Renal cortex interstitium (tissue), 11 donors: ENCODE data around the gene B4GAT1. TPM values are rescaled to one million over a fixed set of nuclear protein-coding genes. Genes with fewer than 3 reads are reported as not detected.
"Not testable (repeated sequence)": the region's sequence is repeated elsewhere in the genome, so short reads cannot be mapped to it uniquely, and the experiment has no call there.

Experiments used
- DNase-seq, 11 donors: peaks; one replicate each; pipeline ENCODE4 v3.0.0-alpha.2; 2013; ENCODE audit warnings: low read depth in 9 of 11, low spot score in 4 of 11; ENCODE audit errors: extremely low read depth in 1 of 11
- polyA plus RNA-seq, 3 donors: library from polyadenylated mRNA; unstranded; fragments of 120-200 nt; gene quantifications; one replicate each; pipeline ENCODE4 v1.2.1, GENCODE V29; 2013; ENCODE audit not compliant: insufficient read length in 3 of 3

Gene B4GAT1
- polyA plus RNA-seq, 3 donors = 47.9 to 56.7 (median 51.3) TPM

GRCh38 chr11:66315498-66315885, 31.9 kb downstream of the B4GAT1 start:
- DNase-seq = no peak

- no peak for DNase-seq
Measured at GRCh38 chr11:66314561-66315497, 32.6 kb downstream of the B4GAT1 start.

- no peak for DNase-seq
Measured at GRCh38 chr11:66314186-66314501, 33.3 kb downstream of the B4GAT1 start.

GRCh38 chr11:66313321-66314185, 33.9 kb downstream of the B4GAT1 start:
- DNase-seq = peak in 5 of 11 donors; percentile 66 to 82 (median 74)

GRCh38 chr11:66312549-66313320, 34.7 kb downstream of the B4GAT1 start:
- DNase-seq = peak in 10 of 11 donors; percentile 91 to 98 (median 97)

- DNase-seq = peak in 10 of 11 donors; percentile 79 to 89 (median 87)
Measured at GRCh38 chr11:66311965-66312548, 35.4 kb downstream of the B4GAT1 start.

- DNase-seq = no peak
Measured at GRCh38 chr11:66311470-66311964, 35.9 kb downstream of the B4GAT1 start.

- DNase-seq = not testable (repeated sequence)
Measured at GRCh38 chr11:66310803-66311440, 36.5 kb downstream of the B4GAT1 start.

- DNase-seq = no peak
Measured at GRCh38 chr11:66310324-66310723, 37.1 kb downstream of the B4GAT1 start.

- no peak for DNase-seq
Measured at GRCh38 chr11:66309475-66309874, 38.0 kb downstream of the B4GAT1 start.

GRCh38 chr11:66302656-66303055, 44.8 kb downstream of the B4GAT1 start:
- DNase-seq = no peak

- no peak for DNase-seq
Measured at GRCh38 chr11:66299186-66299585, 48.2 kb downstream of the B4GAT1 start.

- DNase-seq = no peak
Measured at GRCh38 chr11:66297610-66298009, 49.8 kb downstream of the B4GAT1 start.

Other genes with a start within 250 kb of the B4GAT1 start
- gene KLC2, start 89.9 kb downstream of the B4GAT1 start, polyA plus RNA-seq = 10 to 100 TPM; 18.5 to 29.5 (median 27.7) TPM
- 100 to 1,000 TPM; 106 to 142 (median 126) TPM for gene RAB1B, start 79.0 kb downstream of the B4GAT1 start, polyA plus RNA-seq
- 1 to 10 TPM; 1.9 to 3.8 (median 3.7) TPM for gene CNIH2, start 69.5 kb downstream of the B4GAT1 start, polyA plus RNA-seq
- 10 to 100 TPM; 43.3 to 61.5 (median 57.3) TPM for gene YIF1A, start 58.5 kb downstream of the B4GAT1 start, polyA plus RNA-seq
- gene TMEM151A, start 55.7 kb downstream of the B4GAT1 start, polyA plus RNA-seq = under 1 TPM in 2 of 3 donors, not detected in 1; 0.07 to 0.09 TPM
- 10 to 100 TPM; 56.2 to 88.4 (median 60.0) TPM for gene CD248, start 30.6 kb downstream of the B4GAT1 start, polyA plus RNA-seq
- 1 to 10 TPM; 1.9 to 3.6 (median 2.8) TPM for gene RIN1, start 11.2 kb downstream of the B4GAT1 start, polyA plus RNA-seq
- gene BRMS1, start 2.5 kb downstream of the B4GAT1 start, polyA plus RNA-seq = 10 to 100 TPM; 27.0 to 35.4 (median 32.8) TPM
- gene SLC29A2, start 24.1 kb upstream of the B4GAT1 start, polyA plus RNA-seq = 10 to 100 TPM; 18.0 to 24.8 (median 22.0) TPM
- under 1 TPM; 0.09 to 0.50 (median 0.30) TPM for gene NPAS4, start 73.4 kb upstream of the B4GAT1 start, polyA plus RNA-seq
- 10 to 100 TPM; 68.5 to 82.4 (median 73.3) TPM for gene MRPL11, start 91.2 kb upstream of the B4GAT1 start, polyA plus RNA-seq
- gene PELI3, start 119.3 kb upstream of the B4GAT1 start, polyA plus RNA-seq = 1 to 10 TPM; 4.1 to 6.3 (median 5.9) TPM
- 10 to 100 TPM; 20.0 to 26.1 (median 23.6) TPM for gene DPP3, start 132.8 kb upstream of the B4GAT1 start, polyA plus RNA-seq
- gene BBS1, start 163.0 kb upstream of the B4GAT1 start, polyA plus RNA-seq = 10 to 100 TPM; 71.3 to 92.4 (median 71.7) TPM
- 10 to 100 TPM in 1 of 3 donors, 1 to 10 TPM in 2; 6.3 to 10.6 (median 9.2) TPM for gene ZDHHC24, start 198.4 kb upstream of the B4GAT1 start, polyA plus RNA-seq
- under 1 TPM; 0.38 to 0.56 (median 0.49) TPM for gene ACTN3, start 199.3 kb upstream of the B4GAT1 start, polyA plus RNA-seq
- 100 to 1,000 TPM in 1 of 3 donors, 10 to 100 TPM in 2; 94.9 to 103 (median 98.6) TPM for gene CTSF, start 221.0 kb upstream of the B4GAT1 start, polyA plus RNA-seq
- under 1 TPM; 0.23 to 0.35 (median 0.26) TPM for gene CCDC87, start 245.4 kb upstream of the B4GAT1 start, polyA plus RNA-seq
- gene CCS, start 245.6 kb upstream of the B4GAT1 start, polyA plus RNA-seq = 10 to 100 TPM; 37.4 to 75.3 (median 59.8) TPM